HG03432 (cell line): ENCODE data around the gene TMOD1.

Experiments
- ATAC-seq: cut with Tn5 transposase; IDR thresholded peaks from one replicate; pipeline ENCODE4 v1.9.1; 2021; ENCODE audit warnings: mild to moderate bottlenecking, moderate library complexity; ENCODE audit not compliant: unreplicated experiment

TMOD1 gene

DNA sequence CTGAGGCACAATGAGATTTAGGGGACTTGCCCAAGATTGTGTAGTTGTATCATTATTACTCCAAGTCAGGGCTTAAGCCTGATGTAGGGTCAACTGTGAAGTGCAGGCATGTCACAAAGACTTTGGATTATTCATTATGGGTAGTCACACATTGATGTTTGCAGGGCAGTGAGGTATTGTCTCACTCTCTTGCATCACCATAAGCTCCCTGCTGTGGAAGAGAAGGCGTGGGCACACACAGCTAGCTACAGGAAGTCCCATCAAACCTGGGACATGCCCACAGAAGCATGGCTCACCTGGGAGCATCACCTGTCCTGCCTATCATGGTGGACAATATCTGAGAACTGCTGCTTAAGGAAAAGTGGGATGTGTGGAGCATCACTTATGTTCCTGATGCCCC is 42.1 kb downstream of the TMOD1 start:
- no peak for ATAC-seq

GRCh38 chr9:97545486-97545885 is 44.0 kb downstream of the TMOD1 start:
- ATAC-seq: no peak

GRCh38 chr9:97547098-97547829 is 45.8 kb downstream of the TMOD1 start:
- no peak for ATAC-seq

DNA sequence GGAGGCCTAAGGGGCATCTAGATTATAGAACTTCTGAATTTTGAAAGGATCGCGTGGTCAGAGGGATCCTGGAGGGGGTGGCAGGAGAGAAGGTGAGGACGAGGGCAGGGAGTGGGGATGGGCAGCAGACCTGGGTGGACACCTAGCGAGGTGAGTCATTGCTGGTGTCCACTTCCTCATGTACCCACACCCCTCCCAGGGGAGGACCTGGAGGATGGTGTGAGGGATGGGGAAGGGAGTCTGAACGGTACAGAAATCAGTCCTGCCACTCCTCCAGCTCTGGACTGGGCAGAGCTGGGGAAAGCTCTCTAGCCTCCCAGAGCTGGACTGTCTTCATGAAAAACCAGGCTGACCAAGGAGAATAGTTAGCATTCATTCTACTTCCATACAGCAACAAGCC is 46.9 kb downstream of the TMOD1 start:
- ATAC-seq: no peak

DNA sequence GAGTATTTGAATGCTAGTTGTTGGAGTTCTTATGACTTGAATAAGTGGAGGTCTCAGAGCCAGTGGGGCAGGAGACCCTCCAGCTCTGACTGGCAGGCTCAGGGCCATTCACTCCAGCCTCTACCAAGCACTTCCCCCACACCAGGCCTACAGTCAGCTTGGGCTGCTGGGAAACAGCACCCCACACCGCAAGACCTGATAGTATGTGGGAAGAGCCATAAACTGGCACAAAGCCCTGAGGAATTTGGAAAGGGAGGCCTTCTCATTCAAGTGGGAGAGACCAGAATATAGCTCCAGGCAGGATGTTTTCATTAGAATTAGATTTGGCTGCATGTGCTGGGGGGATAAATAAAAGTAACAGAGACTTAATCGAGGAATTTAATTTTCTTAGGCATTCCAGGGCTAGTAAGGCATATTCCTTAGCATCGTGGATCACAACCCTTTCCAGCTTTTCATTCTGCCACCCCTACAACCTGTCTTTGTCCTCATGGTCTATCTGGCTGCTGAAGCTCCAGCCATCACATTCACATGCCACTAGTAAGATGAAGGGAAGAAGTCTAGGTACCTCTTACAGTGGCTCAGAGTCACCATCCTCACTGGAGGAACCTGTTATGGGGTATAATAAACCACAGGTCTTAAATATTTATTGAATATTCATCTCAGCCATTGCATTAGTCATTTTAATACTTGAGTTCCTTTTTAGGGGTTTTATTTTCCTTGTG is 47.5 kb downstream of the TMOD1 start:
- ATAC-seq: no peak

- no peak for ATAC-seq
These were observed 48.9 kb downstream of the TMOD1 start for GRCh38 chr9:97550386-97550785.

GRCh38 chr9:97551308-97551707 is 49.8 kb downstream of the TMOD1 start:
- no peak for ATAC-seq

DNA sequence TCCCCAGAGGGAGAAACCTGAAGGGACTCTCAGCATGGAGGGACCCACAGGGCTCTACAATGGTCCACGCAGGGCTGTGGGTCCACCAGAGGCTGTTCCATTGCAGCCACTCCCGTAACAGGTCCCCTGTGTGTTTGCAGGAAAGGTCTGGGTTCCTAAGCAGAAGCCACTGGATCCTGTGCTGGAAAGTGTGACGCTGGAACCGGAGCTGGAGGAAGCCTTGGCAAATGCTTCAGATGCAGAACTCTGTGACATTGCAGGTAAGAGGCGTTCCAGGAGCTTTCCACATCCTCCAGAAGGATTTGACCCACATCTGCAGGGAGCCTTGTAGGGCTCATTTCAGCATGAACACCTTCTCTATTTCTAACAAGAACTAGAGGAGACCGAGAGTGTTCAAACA is 51.7 kb downstream of the TMOD1 start:
- ATAC-seq: no peak

GRCh38 chr9:97553841-97554240 is 52.4 kb downstream of the TMOD1 start:
- ATAC-seq: no peak

DNA sequence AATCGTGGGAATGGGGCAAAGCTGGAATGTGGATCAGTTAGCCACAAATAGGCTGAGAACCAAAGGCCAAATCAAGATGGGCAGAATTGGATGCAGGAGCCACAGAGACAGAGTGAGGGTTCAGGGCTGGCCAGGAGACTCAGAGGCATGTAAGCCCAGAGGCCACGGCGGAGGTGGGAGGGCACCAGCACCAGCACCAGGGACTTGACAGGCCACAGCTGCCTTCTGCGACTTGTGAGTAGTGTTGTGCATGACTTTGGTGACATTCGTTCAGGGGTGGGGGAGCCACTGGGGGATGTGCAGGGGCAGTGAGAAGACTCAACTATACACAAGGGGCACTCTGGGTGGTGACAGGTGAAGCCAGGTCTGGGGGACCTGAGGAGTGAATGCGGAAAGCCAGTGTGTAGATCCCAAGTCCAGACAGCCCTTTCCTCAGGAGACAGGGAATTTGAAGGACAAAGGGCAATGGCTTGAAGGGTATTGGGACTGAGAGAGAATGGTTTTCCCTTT is 53.2 kb downstream of the TMOD1 start:
- ATAC-seq: no peak

- no peak for ATAC-seq
These were observed 53.7 kb downstream of the TMOD1 start for GRCh38 chr9:97555164-97555563.

DNA sequence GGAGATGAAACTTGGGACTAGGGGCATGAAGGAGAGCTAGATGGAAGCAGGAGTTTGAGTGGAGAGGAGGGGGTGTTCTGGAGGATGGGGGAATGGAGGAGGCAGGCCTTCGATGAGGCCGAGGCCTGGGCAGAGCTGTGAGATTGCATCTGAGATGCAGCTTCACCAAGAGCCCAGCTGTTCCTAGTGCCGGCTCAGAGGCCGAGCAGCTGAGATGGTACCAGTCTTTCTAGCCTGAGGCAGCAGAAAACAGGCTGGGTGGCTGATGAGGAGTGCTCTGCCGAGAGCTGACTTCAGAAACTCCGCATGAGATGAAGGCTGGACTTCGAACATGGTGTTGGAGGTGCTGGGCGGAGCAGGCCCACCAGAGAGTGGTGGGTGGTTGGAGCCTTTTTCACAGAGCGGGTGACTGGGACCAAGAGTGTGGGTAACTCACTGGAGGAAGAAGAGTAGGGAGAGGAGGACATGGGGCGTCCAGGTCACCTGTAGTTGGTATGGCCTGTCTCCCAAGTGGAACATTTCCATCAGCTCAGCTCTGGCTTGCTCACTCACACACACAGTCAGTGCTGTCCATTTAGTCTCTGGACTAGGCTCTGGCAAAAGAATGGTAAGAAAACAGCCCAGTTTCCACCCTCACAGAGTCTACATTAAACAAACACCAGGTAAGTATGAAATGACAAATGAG is 54.7 kb downstream of the TMOD1 start:
- no peak for ATAC-seq

DNA sequence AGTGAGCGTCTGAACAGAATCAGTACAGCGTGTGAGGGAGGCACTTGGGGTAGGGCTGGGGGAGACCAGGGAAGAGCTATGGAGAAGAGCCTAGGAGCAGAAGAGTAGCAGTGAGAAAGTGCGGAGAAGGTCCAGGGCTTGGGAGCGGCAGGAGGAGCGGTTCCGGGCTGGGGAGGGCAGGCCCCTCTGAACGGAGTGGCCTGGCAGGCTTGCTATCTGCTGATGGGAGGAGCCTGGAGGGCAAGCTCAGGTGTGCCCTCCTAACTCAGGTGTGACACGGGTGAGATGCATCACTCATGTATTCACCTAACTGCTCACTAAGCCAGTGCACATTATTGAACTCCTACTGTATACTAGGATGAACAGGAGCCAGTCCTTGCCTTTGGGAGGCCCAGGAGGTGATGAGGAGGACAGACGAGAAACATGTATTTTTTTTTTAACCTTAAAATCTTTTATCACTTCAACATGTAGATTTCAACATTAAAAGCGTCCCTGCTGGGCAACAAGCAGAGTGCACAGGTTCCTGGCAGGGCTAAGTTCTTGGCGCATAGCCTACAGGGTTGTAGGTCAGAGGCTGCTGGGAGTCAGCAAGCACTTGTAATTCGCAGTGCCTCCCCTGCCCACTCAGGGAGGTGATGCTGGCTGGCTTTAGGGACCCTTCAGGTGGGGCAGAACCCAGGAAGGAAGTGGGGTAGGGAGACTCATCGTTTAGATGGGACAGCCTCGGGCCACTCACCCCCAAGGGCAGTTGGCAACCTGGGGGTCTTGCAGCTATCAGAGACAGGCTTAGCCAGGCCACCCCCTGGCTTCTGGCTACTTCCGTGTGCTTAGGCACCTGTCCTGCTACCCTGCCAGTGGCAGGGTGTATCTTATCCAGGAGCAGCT is 55.5 kb downstream of the TMOD1 start:
- no peak for ATAC-seq

- ATAC-seq: no peak
These were observed 56.2 kb downstream of the TMOD1 start for GRCh38 chr9:97557606-97558095.

- peak; percentile 29 for ATAC-seq
These were observed 57.2 kb downstream of the TMOD1 start for GRCh38 chr9:97558701-97559101.

GRCh38 chr9:97559111-97559514 is 57.6 kb downstream of the TMOD1 start:
- ATAC-seq: peak; percentile 86

GRCh38 chr9:97560154-97560553 is 58.7 kb downstream of the TMOD1 start:
- ATAC-seq: no peak

DNA sequence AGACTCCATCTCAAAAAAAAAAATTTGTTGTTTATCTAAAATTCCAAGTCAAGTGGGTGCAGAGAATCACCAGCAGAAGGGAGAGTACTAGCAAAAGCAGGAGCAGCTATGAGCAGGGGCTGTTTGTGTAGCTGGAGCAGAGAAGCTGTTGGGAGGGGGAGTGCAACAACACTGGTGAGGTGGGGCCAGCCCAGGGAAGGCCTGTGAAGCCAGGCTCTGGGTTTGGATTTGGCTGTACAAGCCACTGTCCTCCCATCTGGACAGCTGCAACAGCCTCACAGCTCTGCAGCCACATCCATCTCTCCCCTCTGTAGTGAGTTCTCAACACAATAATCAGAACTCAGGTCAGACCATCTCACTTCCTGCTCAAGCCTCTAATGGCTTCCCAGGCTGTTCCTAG is 59.4 kb downstream of the TMOD1 start:
- ATAC-seq: no peak

DNA sequence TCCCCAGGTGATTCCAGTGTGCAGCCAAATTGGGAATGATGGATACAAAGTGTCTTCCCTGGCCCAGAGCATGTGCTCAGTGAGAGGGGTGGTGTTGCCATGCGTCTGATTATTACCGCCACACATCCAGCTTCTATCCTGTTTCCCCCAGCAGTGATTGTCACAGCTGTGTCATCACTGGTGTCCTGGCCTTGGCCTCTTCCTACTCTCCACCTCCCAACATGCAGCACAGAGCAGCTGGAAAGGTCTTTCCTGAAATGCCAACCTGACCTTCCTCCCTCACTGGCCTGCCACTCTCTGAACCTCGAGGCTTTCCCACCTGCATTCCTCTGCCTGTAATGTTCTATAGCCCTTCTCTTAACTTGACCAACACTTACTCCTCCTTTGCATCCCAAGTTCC is 60.0 kb downstream of the TMOD1 start:
- ATAC-seq: no peak

DNA sequence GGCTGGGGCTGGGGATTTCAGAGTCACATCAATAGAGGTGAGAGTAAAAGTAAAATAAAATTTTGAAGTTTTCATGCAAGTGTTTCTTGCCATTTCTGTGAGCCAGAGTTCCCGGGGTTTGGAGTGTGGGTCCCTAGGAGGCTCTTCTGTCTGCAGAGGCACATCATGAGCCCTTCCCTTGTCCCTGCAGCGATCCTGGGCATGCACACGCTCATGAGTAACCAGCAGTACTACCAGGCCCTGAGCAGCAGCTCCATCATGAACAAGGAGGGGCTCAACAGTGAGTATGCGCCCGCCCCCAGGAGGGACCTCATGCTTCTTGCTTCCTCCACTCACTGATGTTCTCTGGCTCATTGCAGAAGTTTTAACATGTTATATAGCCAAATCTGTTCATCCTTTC is 61.1 kb downstream of the TMOD1 start:
- ATAC-seq: no peak
